Skeletal muscle satellite cell (primary cell): ENCODE results near the gene IMPA2. TPM values are rescaled to one million over a fixed set of nuclear protein-coding genes. Genes with fewer than 3 reads are reported as not detected.
A peak's percentile ranks its signal among the peaks of the same experiment; 100 is the strongest.
"Not testable (repeated sequence)": the region's sequence is repeated elsewhere in the genome, so short reads cannot be mapped to it uniquely, and the experiment has no call there.

Source experiments
- H3K27me3 ChIP-seq: 2 replicates; pipeline ENCODE4 v1.7.0; 2013; ENCODE audit warnings: low read length; ENCODE audit not compliant: control insufficient read depth, insufficient read depth
- H3K36me3 ChIP-seq: 2 replicates; pipeline ENCODE4 v1.7.0; 2013; ENCODE audit warnings: mild to moderate bottlenecking, control low read depth, low read length; ENCODE audit not compliant: insufficient read depth
- H3K4me1 ChIP-seq: 2 replicates; pipeline ENCODE4 v1.7.0; 2013; ENCODE audit warnings: low read length; ENCODE audit not compliant: control insufficient read depth, insufficient read depth
- H3K4me2 ChIP-seq: 2 replicates; pipeline ENCODE4 v1.7.0; 2013; ENCODE audit warnings: mild to moderate bottlenecking, low read length
- H3K4me3 ChIP-seq: 2 replicates; pipeline ENCODE4 v1.7.0; 2013; ENCODE audit warnings: low read length
- H3K9ac ChIP-seq: 2 replicates; pipeline ENCODE4 v1.7.0; 2013; ENCODE audit warnings: mild to moderate bottlenecking, low read depth, low read length, moderate library complexity
- H3K9me3 ChIP-seq: replicated peaks from 2 replicates; pipeline ENCODE4 v1.7.0; 2013; ENCODE audit warnings: mild to moderate bottlenecking, control low read depth, low read length
- small RNA-seq: library from RNA; depleted of rRNA; stranded (forward); fragments of <200 nt; gene quantifications from one replicate; pipeline ENCODE3, GENCODE V24; 2012

Gene IMPA2

GRCh38 chr18:12071066-12071465 lies 89.8 kb downstream of the IMPA2 start:
- H3K36me3 ChIP-seq, H3K9ac ChIP-seq, H3K27me3 ChIP-seq, H3K4me2 ChIP-seq, H3K4me1 ChIP-seq, H3K4me3 ChIP-seq, H3K9me3 ChIP-seq: not testable (repeated sequence)

- Histone ChIP-seq H3K36me3 (no peaks in the 10 kb centered on the region), H3K4me2 (no peak overlapping the region), H3K9me3 (no peaks in the 10 kb centered on the region), H3K9ac (no peak overlapping the region), H3K27me3 (no peaks in the 10 kb centered on the region), H3K4me3 (no peak overlapping the region), H3K4me1 (peaks cover 3% of the 10 kb centered on the region)
These were observed 91.7 kb downstream of the IMPA2 start for GRCh38 chr18:12072996-12073395.

GRCh38 chr18:12074736-12075135 lies 93.4 kb downstream of the IMPA2 start:
- Histone ChIP-seq H3K9me3 (no peaks in the 10 kb centered on the region), H3K4me1 (peaks cover 7% of the 10 kb centered on the region), H3K36me3 (no peaks in the 10 kb centered on the region), H3K4me3 (no peak overlapping the region), H3K27me3 (no peaks in the 10 kb centered on the region), H3K9ac (no peak overlapping the region), H3K4me2 (no peak overlapping the region)

DNA sequence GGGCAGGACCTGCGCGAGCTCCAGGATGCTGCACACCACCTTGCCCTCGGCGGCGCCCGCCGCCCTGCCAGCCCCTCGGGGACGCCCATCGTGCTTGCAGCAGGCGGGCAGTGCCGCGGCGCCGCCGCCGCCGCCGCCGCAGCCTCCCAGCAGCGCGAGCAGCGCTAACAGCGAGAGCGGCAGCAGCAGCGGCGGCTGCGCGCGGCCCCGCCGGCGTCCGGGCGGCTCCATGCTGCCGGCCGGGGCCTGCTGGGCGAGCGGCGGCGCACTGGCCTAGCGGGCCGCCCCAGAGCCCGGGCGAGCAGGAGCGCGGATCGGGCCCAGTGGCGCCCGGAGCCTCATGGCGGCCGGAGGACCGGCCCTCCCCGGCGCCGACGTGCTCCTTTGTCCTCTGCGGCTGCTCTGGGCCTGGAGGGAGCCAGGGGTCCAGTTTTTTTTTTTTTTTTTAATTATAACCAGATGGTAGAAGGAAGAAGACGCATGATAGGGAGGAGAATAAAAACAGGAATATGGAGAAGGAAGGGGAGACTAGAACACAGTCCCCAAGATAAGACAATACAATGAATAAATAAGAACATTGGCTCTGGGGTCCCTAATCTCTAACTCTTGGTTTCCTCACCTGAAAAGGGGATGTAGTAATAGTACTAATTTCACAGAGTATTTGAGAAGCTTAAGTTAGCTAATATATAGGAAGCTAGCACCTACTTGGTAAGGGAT lies 95.3 kb downstream of the IMPA2 start:
- Histone ChIP-seq H3K4me3 (peak overlapping the region; percentile 57), H3K9ac (peak overlapping the region; percentile 76)

DNA sequence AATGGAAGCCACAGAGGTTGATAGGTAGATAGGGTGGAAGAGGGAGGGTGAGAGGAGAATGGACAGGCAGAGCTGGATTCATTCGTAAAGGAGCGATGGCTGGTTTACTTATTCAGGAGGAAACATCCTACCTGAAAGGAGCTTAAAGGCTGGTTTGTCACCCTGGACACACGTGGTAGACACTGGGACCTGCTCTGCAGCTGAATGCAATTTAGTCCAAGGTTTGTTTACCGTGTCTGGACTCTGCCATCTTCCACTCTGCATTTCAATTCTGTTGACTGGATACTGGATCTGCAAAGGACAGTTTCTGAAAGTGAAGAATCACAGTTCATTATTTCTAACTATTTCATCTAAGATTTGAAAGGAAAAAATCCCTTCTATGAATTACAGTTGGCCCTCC lies 96.7 kb downstream of the IMPA2 start:
- H3K4me3 ChIP-seq, H3K36me3 ChIP-seq, H3K4me2 ChIP-seq, H3K27me3 ChIP-seq, H3K9me3 ChIP-seq, H3K9ac ChIP-seq: not testable (repeated sequence)
- peaks cover 12% of the 10 kb centered on the region for H3K4me1 ChIP-seq

More for the DNA sequence above, 95.3 kb downstream of the IMPA2 start:
- H3K27me3 ChIP-seq = no peaks in the 10 kb centered on the region
- H3K4me1 ChIP-seq = peaks cover 12% of the 10 kb centered on the region
- H3K9me3 ChIP-seq = no peaks in the 10 kb centered on the region
- H3K36me3 ChIP-seq = no peaks in the 10 kb centered on the region
- H3K4me2 ChIP-seq = peak overlapping the region; percentile 78

DNA sequence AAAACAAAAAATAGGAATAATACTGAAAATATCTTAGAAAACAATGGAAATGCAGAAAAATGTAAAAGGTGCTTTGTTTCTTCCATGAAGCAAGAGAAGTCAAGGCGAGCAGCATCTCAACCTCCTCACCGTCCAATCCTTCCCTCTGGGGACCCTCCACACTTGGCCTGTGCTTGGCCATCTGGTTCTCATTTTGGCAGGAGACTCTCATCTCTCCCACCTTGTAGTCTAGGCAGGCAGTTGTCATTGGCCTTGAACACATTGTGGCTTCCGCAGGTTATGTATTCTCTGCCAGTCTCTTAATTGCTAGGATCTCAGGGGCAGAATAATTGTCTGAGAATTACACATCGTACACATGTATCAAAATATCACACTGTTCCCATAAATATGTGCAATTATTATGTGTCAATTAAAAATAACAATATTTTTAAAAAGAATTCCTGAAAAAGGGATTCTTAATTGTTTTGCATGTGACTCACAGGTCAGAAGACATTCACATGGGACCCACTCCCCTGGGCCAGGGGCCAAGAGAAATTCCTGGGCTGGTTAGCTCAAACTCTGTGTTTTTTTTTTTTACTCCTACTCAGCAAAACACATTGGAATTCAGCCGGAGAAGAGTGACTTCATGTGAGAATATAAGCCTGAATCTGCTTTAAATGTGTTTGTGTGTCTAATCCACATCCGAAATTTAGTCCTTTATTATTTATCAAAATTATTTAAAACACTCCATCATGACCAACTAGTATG lies 98.4 kb downstream of the IMPA2 start:
- peaks cover 12% of the 10 kb centered on the region for H3K4me1 ChIP-seq
- no peaks in the 10 kb centered on the region for H3K9me3 ChIP-seq
- H3K27me3 ChIP-seq = peaks cover 4% of the 10 kb centered on the region
- H3K9ac ChIP-seq = no peak overlapping the region
- no peak overlapping the region for H3K4me3 ChIP-seq
- H3K36me3 ChIP-seq = no peaks in the 10 kb centered on the region
- H3K4me2 ChIP-seq = peak overlapping the region; percentile 29

Small RNA genes lying within 50 kb of the gene (small RNA-seq; reads per million reads assigned to genes)
- gene AP001542.1 = not detected
